IMR-90 (cell line): Measurements from ENCODE around the gene NEAT1. TPM values are rescaled to one million over a fixed set of nuclear protein-coding genes. Genes with fewer than 3 reads are reported as not detected.

Experiments used
- ATAC-seq: fragments of 200-7000 bp; cut with Tn5 transposase; 2 replicates; pipeline ENCODE4 v1.9.1; 2020; ENCODE audit warnings: low read depth, mild to moderate bottlenecking, moderate library complexity
- BruUV-seq: library from RNA; stranded (reverse); fragments of 400-500 nt; replicated peaks from 2 replicates; lab custom pipeline; 2021; lab: Mats Ljungman, UMichigan
- CTCF ChIA-PET: fragments of 300-600 bp; formaldehyde crosslinking; extraction: SDS; loops from one replicate; lab custom pipeline; 2021; ENCODE audit warnings: antibody characterized with exemption; lab: Yijun Ruan, JAX
- POLR2A ChIA-PET: fragments of 300-600 bp; sonication (Branson Sonifier 250); formaldehyde crosslinking; loops from one replicate; lab custom pipeline; 2022; ENCODE audit warnings: antibody characterized with exemption; ENCODE audit not compliant: unreplicated experiment; lab: Charles Lee
- DNase-seq: peaks from one replicate; pipeline ENCODE4 v3.0.0; 2013
- H2AFZ ChIP-seq: replicated peaks from 2 replicates; pipeline ENCODE3; 2013; ENCODE audit warnings: low read length, mild to moderate bottlenecking; ENCODE audit not compliant: poor library complexity
- H2AK5ac ChIP-seq: 2 replicates; pipeline ENCODE4 v1.6.1; 2013; ENCODE audit warnings: low read depth, low read length, inconsistent platforms
- H2AK9ac ChIP-seq: replicated peaks from 2 replicates; pipeline ENCODE3; 2013; ENCODE audit warnings: mild to moderate bottlenecking, low read depth, low read length, moderate library complexity; ENCODE audit not compliant: poor library complexity
- H2BK120ac ChIP-seq: 2 replicates; pipeline ENCODE4 v1.6.1; 2013; ENCODE audit warnings: low read depth, low read length, inconsistent platforms
- H2BK15ac ChIP-seq: 3 replicates; pipeline ENCODE4 v1.6.1; 2013; ENCODE audit warnings: low read depth, low read length, inconsistent platforms
- H2BK20ac ChIP-seq: 2 replicates; pipeline ENCODE4 v1.6.1; 2013; ENCODE audit warnings: low read depth, mild to moderate bottlenecking, inconsistent platforms, low read length, moderate library complexity
- H2BK5ac ChIP-seq: 2 replicates; pipeline ENCODE4 v1.6.1; 2013; ENCODE audit warnings: mild to moderate bottlenecking, low read depth, low read length, inconsistent platforms; ENCODE audit not compliant: poor library complexity, severe bottlenecking
- H3K14ac ChIP-seq: replicated peaks from 2 replicates; pipeline ENCODE4 v1.6.1; 2013; ENCODE audit warnings: low read depth, low read length, inconsistent platforms
- H3K18ac ChIP-seq: 2 replicates; pipeline ENCODE4 v1.6.1; 2013; ENCODE audit warnings: low read depth, low read length, control low read depth
- H3K23ac ChIP-seq: 2 replicates; pipeline ENCODE4 v1.6.1; 2013; ENCODE audit warnings: low read depth, low read length, inconsistent platforms
- H3K27ac ChIP-seq: 2 replicates; pipeline ENCODE4 v1.5.1; 2013; ENCODE audit warnings: mild to moderate bottlenecking, control low read depth, low read length; ENCODE audit not compliant: insufficient read depth
- H3K27me3 ChIP-seq: 2 replicates; pipeline ENCODE4 v1.6.1; 2013; ENCODE audit warnings: low read length; ENCODE audit not compliant: control insufficient read depth, insufficient read depth
- H3K36me3 ChIP-seq: 2 replicates; pipeline ENCODE4 v1.6.1; 2013; ENCODE audit warnings: low read length, mixed read lengths; ENCODE audit not compliant: control insufficient read depth, insufficient read depth
- H3K4ac ChIP-seq: 2 replicates; pipeline ENCODE4 v1.6.1; 2013; ENCODE audit warnings: low read depth, low read length, inconsistent platforms
- H3K4me1 ChIP-seq: 2 replicates; pipeline ENCODE4 v1.6.1; 2013; ENCODE audit warnings: low read length, mixed read lengths; ENCODE audit not compliant: control insufficient read depth, insufficient read depth
- H3K4me2 ChIP-seq: 2 replicates; pipeline ENCODE4 v1.6.1; 2013; ENCODE audit warnings: low read depth, mild to moderate bottlenecking, control low read depth, low read length, moderate library complexity
- H3K4me3 ChIP-seq: 2 replicates; pipeline ENCODE4 v1.5.1; 2013; ENCODE audit warnings: low read depth, mild to moderate bottlenecking, control low read depth, low read length, moderate library complexity; ENCODE audit not compliant: insufficient read depth
- H3K56ac ChIP-seq: 2 replicates; pipeline ENCODE4 v1.6.1; 2013; ENCODE audit warnings: low read length, inconsistent platforms; ENCODE audit not compliant: insufficient read depth; ENCODE audit errors: extremely low read depth
- H3K79me1 ChIP-seq, 2 experiments: 2 replicates each; pipeline ENCODE4 v1.6.1; 2013; ENCODE audit warnings: low read length in 2 of 2, inconsistent platforms in 1 of 2, low read depth in 1 of 2
- H3K9ac ChIP-seq: 2 replicates; pipeline ENCODE4 v1.6.1; 2013; ENCODE audit warnings: low read depth, low read length, control low read depth
- H3K9me1 ChIP-seq: 2 replicates; pipeline ENCODE4 v1.6.1; 2013; ENCODE audit warnings: low read length, inconsistent platforms; ENCODE audit not compliant: insufficient read depth
- H3K9me3 ChIP-seq: 2 replicates; pipeline ENCODE4 v1.6.1; 2013; ENCODE audit warnings: low read length; ENCODE audit not compliant: control insufficient read depth, insufficient read depth
- H4K20me1 ChIP-seq: 2 replicates; pipeline ENCODE4 v1.6.1; 2013; ENCODE audit warnings: low read length, inconsistent platforms; ENCODE audit not compliant: insufficient read depth
- H4K5ac ChIP-seq: 2 replicates; pipeline ENCODE4 v1.6.1; 2013; ENCODE audit warnings: mild to moderate bottlenecking, low read depth, low read length, control low read depth
- H4K8ac ChIP-seq, 2 experiments: 2 replicates each; pipeline ENCODE4 v1.6.1; 2013; ENCODE audit warnings: low read depth in 2 of 2, low read length in 2 of 2, control low read depth in 1 of 2, inconsistent platforms in 1 of 2
- H4K91ac ChIP-seq: 2 replicates; pipeline ENCODE4 v1.6.1; 2013; ENCODE audit warnings: low read depth, low read length, inconsistent platforms; ENCODE audit not compliant: insufficient read depth
- BHLHE40 ChIP-seq: fragments of 150-350 bp; IDR thresholded peaks from 2 replicates; pipeline ENCODE4 v1.6.1; 2016; ENCODE audit warnings: mild to moderate bottlenecking, low read depth, low read length
- CHD1 ChIP-seq: IDR thresholded peaks from 2 replicates; pipeline ENCODE4 v1.6.1; 2012; ENCODE audit warnings: low read depth, low read length, improper control_type of control experiment
- FOS ChIP-seq: fragments of 150-350 bp; IDR thresholded peaks from 2 replicates; pipeline ENCODE4 v1.6.1; 2016; ENCODE audit warnings: low read depth, low read length
- MAFK ChIP-seq: IDR thresholded peaks from 2 replicates; pipeline ENCODE4 v1.6.1; 2012; ENCODE audit warnings: low read depth, low read length, improper control_type of control experiment
- MXI1 ChIP-seq: IDR thresholded peaks from 2 replicates; pipeline ENCODE4 v1.6.1; 2012; ENCODE audit warnings: low read depth, mild to moderate bottlenecking, low read length, moderate library complexity, borderline replicate concordance
- NFE2L2 ChIP-seq: fragments of 150-350 bp; IDR thresholded peaks from 2 replicates; pipeline ENCODE4 v1.6.1; 2016; ENCODE audit warnings: low read depth, mild to moderate bottlenecking, low read length
- POLR2A ChIP-seq: IDR thresholded peaks from 2 replicates; pipeline ENCODE4 v1.6.1; 2012; ENCODE audit warnings: mild to moderate bottlenecking, low read depth, low read length
- RAD21 ChIP-seq: IDR thresholded peaks from 2 replicates; pipeline ENCODE4 v1.6.1; 2012; ENCODE audit warnings: low read length, improper control_type of control experiment
- RCOR1 ChIP-seq: IDR thresholded peaks from 2 replicates; pipeline ENCODE4 v1.6.1; 2012; ENCODE audit warnings: mild to moderate bottlenecking, low read length, improper control_type of control experiment; ENCODE audit not compliant: insufficient replicate concordance
- RFX5 ChIP-seq: IDR thresholded peaks from 2 replicates; pipeline ENCODE4 v1.8.0; 2012; ENCODE audit warnings: low read depth, mild to moderate bottlenecking, low read length, moderate library complexity
- SMC3 ChIP-seq: fragments of 150-350 bp; IDR thresholded peaks from 2 replicates; pipeline ENCODE4 v1.6.1; 2016; ENCODE audit warnings: low read depth, mild to moderate bottlenecking, antibody characterized with exemption, low read length, moderate library complexity
- WGBS, 2 experiments: methylation state at CpG; one replicate each; pipeline versions ENCODE4 v1.1.5 to v1.1.7; 2013; ENCODE audit warnings: missing lambda C conversion rate in 2 of 2; ENCODE audit not compliant: insufficient read length in 1 of 2; ENCODE audit errors: extremely low coverage in 2 of 2; 5-methylcytosine and 5-hydroxymethylcytosine counted together
- dilution Hi-C: fragments of 300-500 bp; cut with HindIII; formaldehyde crosslinking; loops from one replicate; pipeline ENCODE4 v1.14.3; 2018; ENCODE audit warnings: low sequenced_read_pairs; ENCODE audit not compliant: unreplicated experiment
- in situ Hi-C: fragments of 300-500 bp; cut with MboI; formaldehyde crosslinking; loops from 3 replicates; pipeline ENCODE4 v1.14.3; 2019; ENCODE audit warnings: low sequenced_read_pairs, inconsistent platforms, mixed read lengths
- intact Hi-C: fragments of 100-400 bp; cut with micrococcal nuclease; formaldehyde crosslinking; loops from 2 replicates; pipeline ENCODE4 v1.10.0; 2022
- polyA plus RNA-seq, 3 experiments: library from polyadenylated mRNA; depleted of rRNA; stranded (reverse); fragments of >200 nt; gene quantifications; 2 replicates each; pipeline ENCODE4 v1.2.3, GENCODE V29; 2012; ENCODE audit warnings: low replicate concordance in 1 of 3
- total RNA-seq: library from RNA; depleted of rRNA; stranded (reverse); fragments of >200 nt; gene quantifications from 2 replicates; pipeline ENCODE4 v1.2.3, GENCODE V29; 2012
- TF ChIP-seq, protein P1 (sequence below): fragments of 150-350 bp; IDR thresholded peaks from 2 replicates; pipeline ENCODE4 v1.6.1; 2017; ENCODE audit warnings: mild to moderate bottlenecking, antibody characterized with exemption, low read length, low read depth
- TF ChIP-seq, protein P2 (sequence below): fragments of 150-350 bp; IDR thresholded peaks from 2 replicates; pipeline ENCODE4 v1.6.1; 2016; ENCODE audit warnings: low read depth, mild to moderate bottlenecking, low read length, moderate library complexity, borderline replicate concordance

The NEAT1 gene
- total and polyA plus RNA-seq, 2 of the 4 experiments (the other 2 are of a cell fraction) = 30.1 to 114 TPM

DNA sequence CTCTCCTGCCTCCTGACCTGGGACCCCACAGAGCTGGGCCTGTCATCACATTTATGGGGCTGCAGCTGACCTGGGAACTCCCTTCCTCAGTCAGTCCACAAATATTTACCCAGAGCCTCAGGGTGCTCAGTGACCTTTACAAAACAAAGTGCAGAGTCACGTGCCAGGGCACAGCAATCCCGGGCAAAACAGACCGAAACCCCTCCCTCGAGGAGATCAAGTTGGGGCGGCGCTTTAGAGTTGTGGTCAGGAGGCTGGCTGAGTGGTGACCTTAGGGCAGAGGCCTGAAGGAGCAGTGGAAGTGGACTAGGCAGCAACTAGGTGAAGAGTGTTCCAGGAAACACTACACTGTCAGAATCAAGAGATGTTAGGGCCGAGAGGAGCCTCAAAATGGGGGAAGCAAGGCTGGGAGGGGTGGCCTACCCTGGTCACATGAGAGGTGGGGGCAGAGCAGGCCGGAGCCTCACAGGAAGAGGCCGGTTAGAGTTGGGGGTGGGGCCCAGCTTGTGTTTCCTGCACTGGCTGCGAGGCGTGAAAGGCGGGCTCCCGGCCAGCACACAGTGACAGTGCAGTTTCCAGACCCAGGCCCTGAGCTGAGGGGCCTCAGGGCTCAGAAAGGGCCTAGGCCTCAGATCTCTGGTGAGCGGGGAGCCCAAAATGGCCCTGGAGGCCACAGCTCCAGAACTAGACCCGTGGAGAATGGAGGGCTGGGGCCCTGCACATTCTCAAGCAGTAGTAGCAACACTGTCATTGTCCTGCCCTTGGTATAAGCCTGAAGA, 3.7 kb upstream of the NEAT1 start:
- peak overlapping the region; percentile 96 for H2AK5ac ChIP-seq
- H2BK5ac ChIP-seq = peak overlapping the region; percentile 82
- peak overlapping the region; percentile 99 for H2BK120ac ChIP-seq
- no peaks in the 10 kb centered on the region for H3K27me3 ChIP-seq
- peak overlapping the region; percentile 86 for H2AFZ ChIP-seq
- peak overlapping the region; percentile 98 for H3K27ac ChIP-seq
- peak overlapping the region; percentile 100 for H3K4ac ChIP-seq
- no peaks in the 10 kb centered on the region for H3K9me1 ChIP-seq
- peak overlapping the region; percentile 100 for H2AK9ac ChIP-seq
- peak overlapping the region; percentile 94 for H2BK20ac ChIP-seq
- WGBS, 2 experiments = 0% methylated on average over 5 of the region's 15 CpGs; no CpG with 5 or more reads in 1 of the 2 experiments
- H3K4me1 ChIP-seq = peaks cover 38% of the 10 kb centered on the region
- peak overlapping the region; percentile 98 for H3K56ac ChIP-seq
- H3K79me1 ChIP-seq = peaks cover 10 to 63% of the 10 kb centered on the region in 2 experiments; a peak in 2 of 4 replicates
- H3K23ac ChIP-seq = peak overlapping the region; percentile 99
- ATAC-seq = peak; percentile 35
- intact Hi-C loops (no loop called here), in situ Hi-C loops (no loop called here), dilution Hi-C loops (no loop called here)
- H4K91ac ChIP-seq = peak overlapping the region; percentile 99
- H3K9ac ChIP-seq = peak overlapping the region; percentile 79
- H4K8ac ChIP-seq = peak overlapping the region; percentile 73 to 91
- H3K36me3 ChIP-seq = peaks cover 5% of the 10 kb centered on the region; the same call in 1 of the 2 replicates
- peak overlapping the region; percentile 16; the same call in 1 of the 2 replicates for H3K4me3 ChIP-seq
- peak overlapping the region; percentile 95 for H3K18ac ChIP-seq
- peak; percentile 91 for DNase-seq
- H4K5ac ChIP-seq = peak overlapping the region; percentile 86
- CTCF ChIA-PET = interaction anchor here (1.0 to 1.5 kb wide), 2 partner anchors 80 to 92 kb away, joined by 3 to 6 read pairs; partner anchors contain the start of gene MALAT1
- H2BK15ac ChIP-seq = peak overlapping the region; percentile 98; the same call in 2 of the 3 replicates
- H4K20me1 ChIP-seq = peaks cover 23% of the 10 kb centered on the region
- peak overlapping the region; percentile 70 for H3K4me2 ChIP-seq
- H3K14ac ChIP-seq = peak overlapping the region; percentile 97
- no TSS peak for BruUV-seq
- no peaks in the 10 kb centered on the region for H3K9me3 ChIP-seq
- POLR2A ChIA-PET = interaction anchor here (0.9 to 6.8 kb wide), 4 partner anchors 30 to 89 kb away, joined by 3 to 142 read pairs (median 47); partner anchors contain the start of gene MALAT1
- TF ChIP-seq NFE2L2 = peak; percentile 97
- TF ChIP-seq POLR2A = peak; percentile 81
- TF ChIP-seq MAFK = peak; percentile 61
- TF ChIP-seq RFX5 = no peak
- TF ChIP-seq FOS = peak; percentile 33; the same call in 1 of the 2 replicates
- no peak for TF ChIP-seq SMC3
- no peak for TF ChIP-seq RAD21
- TF ChIP-seq, protein P1, sequence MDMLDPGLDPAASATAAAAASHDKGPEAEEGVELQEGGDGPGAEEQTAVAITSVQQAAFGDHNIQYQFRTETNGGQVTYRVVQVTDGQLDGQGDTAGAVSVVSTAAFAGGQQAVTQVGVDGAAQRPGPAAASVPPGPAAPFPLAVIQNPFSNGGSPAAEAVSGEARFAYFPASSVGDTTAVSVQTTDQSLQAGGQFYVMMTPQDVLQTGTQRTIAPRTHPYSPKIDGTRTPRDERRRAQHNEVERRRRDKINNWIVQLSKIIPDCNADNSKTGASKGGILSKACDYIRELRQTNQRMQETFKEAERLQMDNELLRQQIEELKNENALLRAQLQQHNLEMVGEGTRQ = peak; percentile 91
- TF ChIP-seq, protein P2, sequence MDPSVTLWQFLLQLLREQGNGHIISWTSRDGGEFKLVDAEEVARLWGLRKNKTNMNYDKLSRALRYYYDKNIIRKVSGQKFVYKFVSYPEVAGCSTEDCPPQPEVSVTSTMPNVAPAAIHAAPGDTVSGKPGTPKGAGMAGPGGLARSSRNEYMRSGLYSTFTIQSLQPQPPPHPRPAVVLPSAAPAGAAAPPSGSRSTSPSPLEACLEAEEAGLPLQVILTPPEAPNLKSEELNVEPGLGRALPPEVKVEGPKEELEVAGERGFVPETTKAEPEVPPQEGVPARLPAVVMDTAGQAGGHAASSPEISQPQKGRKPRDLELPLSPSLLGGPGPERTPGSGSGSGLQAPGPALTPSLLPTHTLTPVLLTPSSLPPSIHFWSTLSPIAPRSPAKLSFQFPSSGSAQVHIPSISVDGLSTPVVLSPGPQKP = no peak
- peak; percentile 50 for TF ChIP-seq RCOR1
- TF ChIP-seq CHD1 = peak; percentile 55
- TF ChIP-seq MXI1 = peak; percentile 36; the same call in 1 of the 2 replicates
- peak; percentile 97 for TF ChIP-seq BHLHE40
